ENCODE measurements around the gene CSNK2A3.
"Not testable (repeated sequence)": the region's sequence is repeated elsewhere in the genome, so short reads cannot be mapped to it uniquely, and the experiment has no call there.

CSNK2A3 gene

DNA sequence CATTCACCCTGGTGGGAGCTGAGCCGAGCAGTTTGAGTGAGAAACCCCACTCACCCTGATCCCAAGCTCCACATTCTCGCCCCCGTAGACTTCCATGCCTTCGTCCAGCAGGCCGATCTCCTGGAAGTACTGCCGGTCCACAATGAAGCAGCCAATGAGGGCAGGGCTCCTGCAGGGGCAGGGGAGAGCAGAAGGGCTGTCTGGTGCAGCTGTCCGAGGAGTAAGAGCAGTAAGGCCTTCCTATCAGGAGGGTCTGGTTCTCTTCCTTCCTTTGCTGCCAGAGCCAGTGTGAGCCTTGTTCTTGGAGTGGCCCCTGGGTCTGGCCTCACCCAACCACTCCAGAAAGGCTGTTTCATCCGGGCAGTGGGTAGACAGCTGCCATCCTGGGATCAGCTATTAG, 19.4 kb upstream of the CSNK2A3 start:
- no peak for DNase-seq (ENCODE audit: low spot score)
- TF ChIP-seq, protein P1, sequence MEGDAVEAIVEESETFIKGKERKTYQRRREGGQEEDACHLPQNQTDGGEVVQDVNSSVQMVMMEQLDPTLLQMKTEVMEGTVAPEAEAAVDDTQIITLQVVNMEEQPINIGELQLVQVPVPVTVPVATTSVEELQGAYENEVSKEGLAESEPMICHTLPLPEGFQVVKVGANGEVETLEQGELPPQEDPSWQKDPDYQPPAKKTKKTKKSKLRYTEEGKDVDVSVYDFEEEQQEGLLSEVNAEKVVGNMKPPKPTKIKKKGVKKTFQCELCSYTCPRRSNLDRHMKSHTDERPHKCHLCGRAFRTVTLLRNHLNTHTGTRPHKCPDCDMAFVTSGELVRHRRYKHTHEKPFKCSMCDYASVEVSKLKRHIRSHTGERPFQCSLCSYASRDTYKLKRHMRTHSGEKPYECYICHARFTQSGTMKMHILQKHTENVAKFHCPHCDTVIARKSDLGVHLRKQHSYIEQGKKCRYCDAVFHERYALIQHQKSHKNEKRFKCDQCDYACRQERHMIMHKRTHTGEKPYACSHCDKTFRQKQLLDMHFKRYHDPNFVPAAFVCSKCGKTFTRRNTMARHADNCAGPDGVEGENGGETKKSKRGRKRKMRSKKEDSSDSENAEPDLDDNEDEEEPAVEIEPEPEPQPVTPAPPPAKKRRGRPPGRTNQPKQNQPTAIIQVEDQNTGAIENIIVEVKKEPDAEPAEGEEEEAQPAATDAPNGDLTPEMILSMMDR (IDR thresholded peaks at IDR 0.05) = no peak
- Histone ChIP-seq H3K27ac (no peak overlapping the region), H3K4me3 (no peak overlapping the region)

DNA sequence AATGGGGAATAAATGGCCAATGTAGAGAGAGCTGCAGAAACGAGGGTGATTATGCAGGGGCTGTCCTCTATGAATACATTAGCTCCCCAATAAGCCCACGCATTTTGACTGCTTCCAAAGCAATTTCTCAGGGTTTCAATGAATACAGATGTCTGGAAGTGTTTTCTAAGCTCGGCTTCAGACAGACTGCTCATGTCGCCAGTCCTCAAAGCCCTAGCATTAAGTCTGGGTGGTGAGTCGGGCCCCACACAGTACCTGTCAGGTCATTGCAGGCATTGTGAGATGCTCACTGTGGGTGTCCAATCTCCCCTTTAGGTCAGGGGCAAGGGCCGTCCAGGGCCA, 17.9 kb upstream of the CSNK2A3 start:
- Histone ChIP-seq H3K4me3 (no peak overlapping the region), H3K27ac (peak overlapping the region in 1 of 2 donors; percentile 24)
- TF ChIP-seq, protein P1 (IDR thresholded peaks at IDR 0.05) = no peak
- no peak for DNase-seq (ENCODE audit: low spot score)

DNA sequence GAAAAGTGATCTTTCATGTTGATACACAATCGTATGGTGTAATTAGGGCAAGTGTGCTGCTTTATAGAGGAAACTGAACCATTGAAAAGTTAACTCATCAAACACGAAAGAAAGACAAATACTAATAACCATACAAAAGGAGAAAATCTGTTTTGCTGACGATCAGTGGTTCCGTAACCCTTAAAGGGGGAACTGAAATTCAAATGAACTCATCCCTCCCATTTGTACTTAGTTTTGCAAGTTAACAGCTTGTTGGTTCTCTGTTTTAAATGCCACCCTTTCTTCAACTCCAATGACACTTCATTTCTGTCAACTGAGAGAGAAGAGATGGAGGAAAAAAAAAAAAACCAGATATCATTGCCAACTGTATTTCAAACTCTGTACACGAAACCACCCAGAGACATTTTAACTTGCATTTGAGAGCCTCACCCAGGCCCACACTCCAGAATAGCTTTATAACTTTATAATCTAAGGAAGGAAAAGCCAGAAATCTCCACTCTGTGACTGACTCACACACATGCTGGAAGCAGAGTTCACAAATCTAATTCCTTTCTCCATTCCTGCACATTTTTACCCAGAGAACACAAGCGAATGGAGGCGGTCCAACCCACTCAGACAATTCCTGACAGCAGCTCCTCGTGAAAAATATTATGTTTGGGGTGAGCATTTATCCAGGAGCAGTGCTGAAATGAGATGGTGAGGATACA, 17.4 kb upstream of the CSNK2A3 start:
- TF ChIP-seq, protein P1 (IDR thresholded peaks at IDR 0.05) = no peak
- peak overlapping the region in 1 of 2 donors; percentile 24 for H3K27ac ChIP-seq
- no peak for DNase-seq (ENCODE audit: low spot score)
- H3K4me3 ChIP-seq = no peak overlapping the region

DNA sequence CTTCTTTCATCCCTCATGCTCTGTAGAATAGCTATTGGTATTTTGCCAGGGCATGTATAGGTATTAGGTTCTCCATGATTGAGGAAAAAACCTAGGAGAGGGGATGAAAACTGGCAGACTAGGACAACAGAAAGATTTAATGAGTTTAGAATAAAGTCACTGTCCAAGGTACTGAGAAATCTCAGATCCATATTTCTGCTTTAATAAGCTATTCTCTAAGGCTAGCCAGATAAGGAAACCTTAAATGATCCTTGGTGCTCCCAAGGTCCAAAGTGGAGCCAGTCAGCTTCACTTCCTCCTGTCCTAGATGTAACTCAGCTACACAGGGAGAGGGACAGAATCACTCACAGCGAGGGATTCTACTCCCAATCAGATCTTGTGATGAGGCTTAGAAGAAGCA, 13.7 kb upstream of the CSNK2A3 start:
- TF ChIP-seq, protein P1 (IDR thresholded peaks at IDR 0.05) = no peak
- DNase-seq (ENCODE audit: low spot score) = no peak
- H3K4me3 ChIP-seq = no peak overlapping the region
- no peak overlapping the region for H3K27ac ChIP-seq

DNA sequence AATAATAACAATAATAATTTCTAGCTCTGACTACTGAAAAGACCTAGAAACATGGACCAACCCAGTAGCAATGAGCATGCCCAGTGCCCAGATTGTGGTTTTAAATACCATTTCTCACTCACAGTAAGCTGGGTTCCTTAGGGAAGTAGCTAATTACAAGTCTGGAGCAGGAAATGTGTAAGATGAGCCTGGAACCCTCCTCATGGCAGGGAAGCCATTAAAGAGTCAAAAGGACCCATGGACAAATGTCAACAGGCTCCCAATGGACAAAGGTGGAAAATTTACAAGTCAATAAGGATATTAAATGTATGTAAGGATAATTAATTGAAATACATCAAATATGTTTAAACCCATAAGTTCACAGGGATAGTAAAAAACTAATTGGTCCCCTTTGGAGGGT, 10.6 kb upstream of the CSNK2A3 start:
- Histone ChIP-seq H3K4me3 (no peak overlapping the region), H3K27ac (no peak overlapping the region)
- DNase-seq (ENCODE audit: low spot score) = no peak
- TF ChIP-seq, protein P1 (IDR thresholded peaks at IDR 0.05) = no peak

DNA sequence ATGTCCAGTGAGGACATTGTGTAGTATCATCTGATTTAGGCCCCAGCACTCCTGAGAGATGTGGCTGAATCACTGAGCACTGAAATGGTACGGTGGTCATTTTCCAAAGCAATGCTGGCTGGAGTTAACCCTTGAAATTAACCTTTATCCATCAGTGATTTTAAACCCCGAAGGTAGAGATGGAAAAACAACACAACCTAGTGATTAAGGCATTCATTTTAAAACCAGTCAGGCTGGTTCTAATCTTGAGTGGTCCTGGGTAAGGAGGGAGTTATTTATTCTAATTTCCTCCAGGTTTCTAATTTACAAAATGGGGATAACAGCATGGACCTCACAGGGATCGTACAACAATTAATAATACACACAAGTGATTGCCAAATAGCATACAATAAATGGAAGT, 6.6 kb upstream of the CSNK2A3 start:
- Histone ChIP-seq H3K4me3 (no peak overlapping the region), H3K27ac (no peak overlapping the region)
- no peak for DNase-seq (ENCODE audit: low spot score)
- TF ChIP-seq, protein P1 (IDR thresholded peaks at IDR 0.05) = no peak

DNA sequence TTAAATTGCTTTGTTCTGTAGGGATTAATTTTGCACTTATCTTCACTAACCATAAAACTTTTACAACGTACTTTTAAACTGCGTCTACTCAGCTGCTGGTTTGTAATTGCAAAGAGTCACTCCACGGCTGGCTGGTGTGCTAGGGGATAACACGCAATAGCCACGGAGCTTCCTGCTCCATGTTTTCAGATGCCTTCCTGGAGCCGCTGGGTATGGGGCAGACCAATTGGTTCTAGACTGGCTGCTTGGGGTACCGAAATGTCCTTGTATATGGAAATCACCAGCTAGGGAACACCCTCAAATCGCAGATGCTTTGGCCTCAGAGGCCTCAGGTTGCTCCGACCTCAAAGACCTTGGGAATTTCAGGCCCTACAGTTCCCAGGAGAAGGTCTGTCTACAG, 3.8 kb upstream of the CSNK2A3 start:
- Histone ChIP-seq H3K27ac (no peak overlapping the region), H3K4me3 (no peak overlapping the region)
- DNase-seq (ENCODE audit: low spot score) = no peak
- TF ChIP-seq, protein P1 (IDR thresholded peaks at IDR 0.05) = no peak

DNA sequence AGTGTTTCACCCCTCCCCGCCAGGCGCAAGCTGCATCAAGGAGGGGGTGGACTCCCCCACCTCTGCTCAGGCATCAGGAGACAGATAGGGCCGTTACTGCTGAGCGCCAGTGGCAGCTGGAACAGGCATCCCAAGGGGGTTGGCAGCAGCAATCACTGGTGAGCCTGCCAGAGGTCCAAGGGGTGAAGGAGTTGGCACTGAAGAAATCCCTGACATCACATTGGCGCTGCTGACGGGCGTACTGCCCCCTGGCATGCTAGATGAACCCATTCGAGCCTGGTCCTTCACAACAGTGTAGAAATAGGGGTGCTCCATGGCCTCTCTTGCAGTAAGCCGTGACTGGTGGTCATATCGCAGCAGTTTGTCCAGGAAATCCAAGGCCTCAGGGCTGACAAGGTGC, 1.2 kb downstream of the CSNK2A3 start:
- H3K27ac ChIP-seq; DNase-seq (ENCODE audit: low spot score); H3K4me3 ChIP-seq: not testable (repeated sequence)
